ENCODE measurements around the gene PDSS2. TPM values are rescaled to one million over a fixed set of nuclear protein-coding genes. Genes with fewer than 3 reads are reported as not detected.

The PDSS2 gene
- total and polyA plus RNA-seq, 7 donors: 4.7 to 16.7 (median 9.3) TPM

GRCh38 chr6:107402533-107402932 lies 56.8 kb downstream of the PDSS2 start:
- ATAC-seq (no peak), DNase-seq (no peak)
- Histone ChIP-seq H3K9me3 (peaks cover 8% of the 10 kb centered on the region), H3K27ac (no peak overlapping the region), H3K36me3 (ENCODE audit: insufficient read depth in 1 of 2, low read depth in 1 of 2) (no peaks in the 10 kb centered on the region), H3K4me1 (peaks cover 5% of the 10 kb centered on the region), H3K27me3 (ENCODE audit: insufficient read depth in 3 of 3, low read length in 2 of 3) (no peaks in the 10 kb centered on the region), H3K4me3 (no peak overlapping the region)
- intact Hi-C loops (cut with DNase I): no loop called here
- TF ChIP-seq, protein P1, sequence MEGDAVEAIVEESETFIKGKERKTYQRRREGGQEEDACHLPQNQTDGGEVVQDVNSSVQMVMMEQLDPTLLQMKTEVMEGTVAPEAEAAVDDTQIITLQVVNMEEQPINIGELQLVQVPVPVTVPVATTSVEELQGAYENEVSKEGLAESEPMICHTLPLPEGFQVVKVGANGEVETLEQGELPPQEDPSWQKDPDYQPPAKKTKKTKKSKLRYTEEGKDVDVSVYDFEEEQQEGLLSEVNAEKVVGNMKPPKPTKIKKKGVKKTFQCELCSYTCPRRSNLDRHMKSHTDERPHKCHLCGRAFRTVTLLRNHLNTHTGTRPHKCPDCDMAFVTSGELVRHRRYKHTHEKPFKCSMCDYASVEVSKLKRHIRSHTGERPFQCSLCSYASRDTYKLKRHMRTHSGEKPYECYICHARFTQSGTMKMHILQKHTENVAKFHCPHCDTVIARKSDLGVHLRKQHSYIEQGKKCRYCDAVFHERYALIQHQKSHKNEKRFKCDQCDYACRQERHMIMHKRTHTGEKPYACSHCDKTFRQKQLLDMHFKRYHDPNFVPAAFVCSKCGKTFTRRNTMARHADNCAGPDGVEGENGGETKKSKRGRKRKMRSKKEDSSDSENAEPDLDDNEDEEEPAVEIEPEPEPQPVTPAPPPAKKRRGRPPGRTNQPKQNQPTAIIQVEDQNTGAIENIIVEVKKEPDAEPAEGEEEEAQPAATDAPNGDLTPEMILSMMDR (IDR thresholded peaks at IDR 0.05): no peak
- 95 to 96% (median 95%) methylated on average over 1 of the region's 1 CpG for WGBS, 3 donors

DNA sequence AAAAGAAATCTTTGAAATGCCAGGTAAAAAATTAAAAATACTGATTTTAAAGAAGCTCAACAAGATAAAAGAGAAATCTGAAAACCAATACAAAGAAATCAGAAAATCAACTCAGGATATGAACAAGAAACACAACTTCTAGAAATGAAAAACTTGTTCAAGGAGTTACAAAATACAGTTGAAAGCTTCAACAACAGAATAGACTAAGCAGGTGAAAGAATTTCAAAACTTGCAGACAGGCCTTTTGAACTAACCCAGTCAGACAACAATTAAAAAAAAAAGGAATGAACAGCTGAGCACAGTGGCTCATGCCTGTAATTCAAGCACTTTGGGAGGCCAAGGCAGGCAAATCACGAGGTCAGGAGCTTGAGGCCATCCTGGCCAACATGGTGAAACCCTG lies 57.8 kb downstream of the PDSS2 start:
- TF ChIP-seq, protein P1 (IDR thresholded peaks at IDR 0.05): no peak
- H3K4me3 ChIP-seq: no peak overlapping the region
- peaks cover 8% of the 10 kb centered on the region for H3K9me3 ChIP-seq
- H3K27ac ChIP-seq: no peak overlapping the region
- WGBS, 3 donors: 90 to 95% (median 90%) methylated on average over 1 of the region's 1 CpG
- H3K36me3 ChIP-seq (ENCODE audit: insufficient read depth in 1 of 2, low read depth in 1 of 2): no peaks in the 10 kb centered on the region
- ATAC-seq: no peak
- intact Hi-C loops (cut with DNase I): no loop called here
- DNase-seq: no peak
- H3K4me1 ChIP-seq: no peaks in the 10 kb centered on the region
- H3K27me3 ChIP-seq (ENCODE audit: insufficient read depth in 3 of 3, low read length in 2 of 3): no peaks in the 10 kb centered on the region

DNA sequence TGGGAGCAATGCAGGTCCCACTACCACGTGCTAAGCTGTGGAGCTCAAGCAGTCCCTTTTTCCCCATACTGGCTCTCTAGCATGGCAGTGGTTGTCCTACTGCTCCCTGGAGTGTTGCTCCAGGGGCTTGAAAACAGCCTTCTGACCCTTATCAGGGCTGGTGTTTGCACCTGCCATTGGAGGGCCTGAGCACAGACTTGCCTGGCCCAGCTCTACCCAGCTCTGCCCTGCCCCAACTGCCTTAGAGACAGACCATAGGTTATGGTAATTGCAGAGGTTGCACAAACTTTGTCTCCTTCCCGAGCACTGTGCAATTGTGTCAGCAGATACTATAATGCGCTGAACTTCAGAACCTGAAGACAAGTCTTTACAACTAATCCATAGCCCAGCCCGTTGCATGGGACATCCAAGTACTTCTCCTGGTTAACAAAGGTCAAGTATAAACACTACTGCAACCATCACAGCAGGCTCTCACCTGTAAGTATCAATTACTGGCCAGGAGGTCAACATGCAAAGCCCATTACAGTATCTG lies 58.7 kb downstream of the PDSS2 start:
- Histone ChIP-seq H3K27ac (no peak overlapping the region), H3K36me3 (ENCODE audit: insufficient read depth in 1 of 2, low read depth in 1 of 2) (no peaks in the 10 kb centered on the region), H3K4me1 (no peaks in the 10 kb centered on the region), H3K4me3 (no peak overlapping the region), H3K27me3 (ENCODE audit: insufficient read depth in 3 of 3, low read length in 2 of 3) (no peaks in the 10 kb centered on the region), H3K9me3 (peaks cover 8% of the 10 kb centered on the region)
- 95 to 98% (median 97%) methylated on average over 4 of the region's 4 CpGs for WGBS, 3 donors
- TF ChIP-seq, protein P1 (IDR thresholded peaks at IDR 0.05): no peak
- intact Hi-C loops (cut with DNase I): no loop called here
- ATAC-seq (no peak), DNase-seq (no peak)

GRCh38 chr6:107399935-107400334 lies 59.4 kb downstream of the PDSS2 start:
- H3K27ac ChIP-seq: no peak overlapping the region
- no peak for DNase-seq
- no peaks in the 10 kb centered on the region for H3K4me1 ChIP-seq
- no peak overlapping the region for H3K4me3 ChIP-seq
- no peaks in the 10 kb centered on the region for H3K36me3 ChIP-seq (ENCODE audit: insufficient read depth in 1 of 2, low read depth in 1 of 2)
- intact Hi-C loops (cut with DNase I): no loop called here
- 83 to 97% (median 92%) methylated on average over 1 of the region's 1 CpG for WGBS, 3 donors
- ATAC-seq: no peak
- H3K9me3 ChIP-seq: peaks cover 8% of the 10 kb centered on the region
- TF ChIP-seq, protein P1 (IDR thresholded peaks at IDR 0.05): no peak
- no peaks in the 10 kb centered on the region for H3K27me3 ChIP-seq (ENCODE audit: insufficient read depth in 3 of 3, low read length in 2 of 3)

GRCh38 chr6:107398001-107398400 lies 61.4 kb downstream of the PDSS2 start:
- Histone ChIP-seq H3K4me1 (no peaks in the 10 kb centered on the region), H3K4me3 (no peak overlapping the region), H3K27ac (no peak overlapping the region), H3K27me3 (ENCODE audit: insufficient read depth in 3 of 3, low read length in 2 of 3) (no peaks in the 10 kb centered on the region), H3K9me3 (peaks cover 8% of the 10 kb centered on the region), H3K36me3 (ENCODE audit: insufficient read depth in 1 of 2, low read depth in 1 of 2) (no peaks in the 10 kb centered on the region)
- intact Hi-C loops (cut with DNase I): no loop called here
- ATAC-seq (no peak), DNase-seq (no peak)
- TF ChIP-seq, protein P1 (IDR thresholded peaks at IDR 0.05): no peak
